ENCODE results near the gene GPRIN1. TPM values are rescaled to one million over a fixed set of nuclear protein-coding genes. Genes with fewer than 3 reads are reported as not detected.

GPRIN1 gene
- total and polyA plus RNA-seq, 2 donors (not counting 1 experiment from before 2014, with no cell fraction given), result 0.72 to 2.1 TPM

DNA sequence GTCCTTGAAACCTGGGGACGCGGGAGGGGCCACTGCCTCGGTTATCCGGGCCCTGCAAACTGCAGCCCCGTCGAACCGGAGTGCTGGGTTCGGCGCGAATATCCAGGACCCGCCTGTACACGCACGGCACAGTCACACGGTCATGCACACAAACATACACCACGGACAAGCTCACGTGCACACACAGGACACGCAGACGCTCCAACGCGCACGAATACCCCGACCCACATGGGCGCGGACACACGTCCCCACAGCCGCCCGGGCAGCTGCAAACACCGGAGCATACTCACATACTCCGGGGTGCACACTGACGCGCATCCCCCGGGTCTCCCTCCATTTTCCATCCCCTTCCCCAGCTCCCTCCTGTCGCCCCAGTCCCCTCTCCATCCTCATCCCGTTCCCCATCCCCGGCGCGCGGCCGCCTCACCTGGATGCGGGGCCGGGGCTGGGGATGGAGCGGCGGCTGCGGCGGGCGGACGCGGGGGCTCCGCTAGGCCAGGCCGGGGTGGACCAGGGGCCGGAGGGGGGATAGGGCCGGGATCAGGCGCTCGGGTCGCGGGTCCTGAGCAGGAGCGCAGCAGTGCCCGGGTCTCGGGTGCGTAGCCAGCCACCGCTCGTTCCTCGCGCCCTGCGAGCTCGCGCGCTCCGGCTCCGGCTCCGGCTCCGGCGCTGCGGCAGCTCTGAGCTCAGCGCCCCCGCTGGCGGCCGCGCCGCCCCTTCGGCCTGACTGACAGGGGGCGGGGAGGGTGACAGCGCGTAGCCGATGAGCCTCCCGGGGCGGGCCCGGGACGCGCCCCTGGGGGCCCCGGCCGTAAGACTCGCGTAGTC is 20.1 kb upstream of the GPRIN1 start, which contains the start of the genes EIF4E1B and SNCB:
Gene EIF4E1B, plus strand, starts transcription at position 823 of the 828 bp plus-strand sequence. CDS start 12,113 bp downstream, outside the sequence.
Gene SNCB, minus strand, starts transcription at position 682 of the 828 bp plus-strand sequence. CDS start 880 bp downstream, outside the sequence.
- H2AFZ ChIP-seq (ENCODE audit: insufficient read depth, low read depth, low read length, poor library complexity, severe bottlenecking), result peak within 1 kb of the TSS; percentile 73
- H3K27ac ChIP-seq (ENCODE audit: low read length in 2 of 2), result no peak within 1 kb of the TSS
- H3K4me3 ChIP-seq (ENCODE audit: control extremely low read depth in 1 of 5, extremely low read depth in 1 of 5, insufficient read depth in 1 of 5, low read depth in 2 of 5, low read length in 4 of 5), result peak within 1 kb of the TSS; percentile 28 to 69 (median 51)
- WGBS (ENCODE audit: insufficient coverage), result 1% methylated on average over 94 of the region's 94 CpGs
- H3K36me3 ChIP-seq (replicated peaks in 1 of 2; ENCODE audit: control extremely low read depth in 1 of 2, control insufficient read depth in 1 of 2, extremely low read depth in 1 of 2, insufficient read depth in 2 of 2, low read length in 1 of 2), result no peaks in the 10 kb centered on the region
- intact Hi-C loops (cut with micrococcal nuclease), result loop anchor here (1.0 to 5.0 kb wide), 3 partner anchors 17 to 88 kb away; partner anchors contain the start of genes GPRIN1 and TSPAN17
- ChIA-PET POLR2A (interaction anchor here (0.6 to 1.6 kb wide), 4 partner anchors 8 to 824 kb away, joined by 3 to 12 read pairs (median 4); partner anchors contain the start of genes RNF44 and TSPAN17), CTCF (interaction anchor here (0.9 to 2.9 kb wide), 11 partner anchors 8 to 214 kb away, joined by 3 to 21 read pairs (median 3); partner anchors contain the start of genes CLTB and TSPAN17)
- H3K27me3 Mint-ChIP-seq, result peaks cover 34% of the 10 kb centered on the region
- TF ChIP-seq CTCF (IDR thresholded peaks at IDR 0.05), result no peak
- TF ChIP-seq EZH2 (IDR thresholded peaks at IDR 0.05; ENCODE audit: borderline replicate concordance, insufficient read depth, low read depth, low read length, poor library complexity, severe bottlenecking), result peak; percentile 77
- H3K9me3 Mint-ChIP-seq (ENCODE audit: insufficient read depth), result no peaks in the 10 kb centered on the region
- peak within 1 kb of the TSS; percentile 68 for H3K9ac ChIP-seq (ENCODE audit: low read length)
- H3K9me3 ChIP-seq (ENCODE audit: control extremely low read depth in 1 of 3, control insufficient read depth in 2 of 3, insufficient read depth in 1 of 3, low read length in 2 of 3), result peaks cover 0 to 11% (median 0%) of the 10 kb centered on the region in 3 donors
- peaks cover 0 to 39% (median 21%) of the 10 kb centered on the region in 4 experiments for H3K27me3 ChIP-seq (replicated peaks in 1 of 4; ENCODE audit: control extremely low read depth in 1 of 4, control insufficient read depth in 3 of 4, insufficient read depth in 4 of 4, low read length in 3 of 4)
- no peaks in the 10 kb centered on the region for H4K20me1 ChIP-seq (ENCODE audit: control insufficient read depth, insufficient read depth, low read length, poor library complexity, severe bottlenecking)
- H3K4me1 ChIP-seq (ENCODE audit: control insufficient read depth in 2 of 2, insufficient read depth in 2 of 2, low read length in 2 of 2), result peaks cover 55 to 65% of the 10 kb centered on the region in 2 donors
- peaks cover 61% of the 10 kb centered on the region for H3K4me1 Mint-ChIP-seq
- H3K79me2 ChIP-seq (ENCODE audit: control insufficient read depth, insufficient read depth, low read length), result no peaks in the 10 kb centered on the region
- H3K27ac Mint-ChIP-seq, result peak within 1 kb of the TSS; percentile 16
- ATAC-seq (ENCODE audit: low read depth) (peak; percentile 93), DNase-seq (peak; percentile 80)
- H3K4me2 ChIP-seq (replicated peaks; ENCODE audit: low read depth, low read length, poor library complexity, severe bottlenecking), result peak within 1 kb of the TSS; percentile 100
- H3K4me3 Mint-ChIP-seq, result peak within 1 kb of the TSS; percentile 86

Measured in B cell (primary cell).